ENCODE data around the gene VPS45.
"Not testable (repeated sequence)": the region's sequence is repeated elsewhere in the genome, so short reads cannot be mapped to it uniquely, and the experiment has no call there.

VPS45 gene

DNA sequence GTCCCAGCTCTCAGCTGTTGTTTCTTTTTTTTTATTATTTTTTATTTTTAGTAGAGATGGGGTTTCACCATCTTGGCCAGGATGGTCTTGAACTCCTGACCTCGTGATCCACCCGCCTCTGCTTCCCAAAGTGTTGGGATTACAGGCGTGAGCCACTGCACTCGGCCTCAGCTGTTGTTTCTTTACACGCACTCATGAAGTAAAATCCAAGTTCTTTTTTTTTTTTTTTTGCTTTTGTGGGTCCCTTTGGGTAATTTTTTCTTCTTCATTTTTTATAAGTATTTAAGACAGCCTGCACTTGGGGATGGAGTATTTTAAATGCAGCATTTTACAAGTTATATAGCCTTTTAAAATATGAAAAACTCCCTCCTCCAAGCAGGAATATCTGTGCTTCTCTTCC, 78.4 kb downstream of the VPS45 start:
- not testable (repeated sequence) for H3K4me1 ChIP-seq (ENCODE audit: control insufficient read depth, insufficient read depth, low read length); H3K9me3 ChIP-seq (ENCODE audit: control insufficient read depth, insufficient read depth, low read length); H3K27me3 ChIP-seq (ENCODE audit: control insufficient read depth, insufficient read depth, low read length); DNase-seq (ENCODE audit: low read depth, low spot score); H3K27ac ChIP-seq (ENCODE audit: low read length); H3K36me3 ChIP-seq (ENCODE audit: control insufficient read depth, insufficient read depth, low read length); H3K4me3 ChIP-seq (ENCODE audit: low read length)
- WGBS (ENCODE audit: insufficient coverage, insufficient read length) = no CpG with 5 or more reads among the region's 5 CpGs

DNA sequence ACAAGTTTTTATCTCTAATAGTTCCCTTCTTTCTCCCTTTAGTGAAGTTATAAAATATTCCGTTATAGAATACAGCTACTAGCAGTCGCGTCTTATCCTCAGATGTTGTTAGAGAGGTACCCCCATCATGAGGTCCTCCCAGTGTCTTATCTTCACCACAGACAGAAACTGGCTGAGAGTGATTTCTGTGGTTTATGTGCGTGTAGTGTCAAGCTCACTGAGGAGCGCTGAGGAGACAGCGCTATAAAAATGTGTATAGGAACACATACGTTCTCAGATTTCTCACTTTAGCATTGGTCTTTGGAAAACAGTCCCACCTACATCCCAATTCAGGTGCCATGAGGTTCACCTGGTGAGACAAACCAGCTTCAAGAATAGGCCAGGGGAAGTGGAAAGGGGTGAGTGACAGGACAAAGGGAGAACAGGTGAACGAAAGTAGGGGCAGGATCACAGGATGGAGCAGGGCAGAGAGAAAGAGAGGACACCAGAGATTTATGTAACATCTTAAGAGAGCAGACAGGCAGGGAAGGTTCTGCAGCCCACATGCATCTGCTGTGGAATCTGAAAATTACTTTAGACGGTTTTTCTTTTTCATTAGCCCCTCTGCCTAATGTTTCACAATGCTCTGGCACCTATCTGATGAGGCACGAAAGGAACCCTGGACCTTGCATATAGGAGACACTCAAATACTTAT, 79.4 kb downstream of the VPS45 start:
- H3K36me3 ChIP-seq (ENCODE audit: control insufficient read depth, insufficient read depth, low read length) = no peaks in the 10 kb centered on the region
- H3K27ac ChIP-seq (ENCODE audit: low read length) = no peak overlapping the region
- no peak overlapping the region for H3K4me3 ChIP-seq (ENCODE audit: low read length)
- no CpG with 5 or more reads among the region's 10 CpGs for WGBS (ENCODE audit: insufficient coverage, insufficient read length)
- no peaks in the 10 kb centered on the region for H3K9me3 ChIP-seq (ENCODE audit: control insufficient read depth, insufficient read depth, low read length)
- no peak for DNase-seq (ENCODE audit: low read depth, low spot score)
- H3K4me1 ChIP-seq (ENCODE audit: control insufficient read depth, insufficient read depth, low read length) = peaks cover 4% of the 10 kb centered on the region
- H3K27me3 ChIP-seq (ENCODE audit: control insufficient read depth, insufficient read depth, low read length) = no peaks in the 10 kb centered on the region

DNA sequence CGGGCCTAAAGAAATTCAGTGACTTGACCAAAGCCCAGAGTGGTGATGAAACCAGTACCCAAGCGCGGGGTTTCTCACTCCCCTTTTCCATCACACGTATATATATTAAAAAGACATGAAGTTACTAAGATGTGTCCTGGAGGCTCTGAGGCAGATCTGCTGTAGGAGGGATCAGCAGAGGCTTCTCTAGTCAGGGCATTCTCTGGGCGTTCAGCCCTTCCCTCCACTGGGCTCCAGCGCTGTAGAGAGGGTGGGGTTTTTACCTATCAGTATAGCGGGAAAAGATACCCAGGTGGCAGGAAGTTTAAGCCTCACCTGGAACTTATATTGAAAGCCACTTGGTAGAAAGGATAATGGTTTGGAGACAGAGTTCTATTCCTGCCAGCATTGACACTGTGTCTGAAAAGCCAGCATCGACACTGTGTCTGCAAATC, 81.3 kb downstream of the VPS45 start:
- Histone ChIP-seq H3K4me1 (ENCODE audit: control insufficient read depth, insufficient read depth, low read length) (peaks cover 4% of the 10 kb centered on the region), H3K4me3 (ENCODE audit: low read length) (peak overlapping the region; percentile 84; the same call in 1 of the 2 replicates), H3K27me3 (ENCODE audit: control insufficient read depth, insufficient read depth, low read length) (no peaks in the 10 kb centered on the region), H3K36me3 (ENCODE audit: control insufficient read depth, insufficient read depth, low read length) (peaks cover 3% of the 10 kb centered on the region; the same call in 1 of the 2 replicates), H3K27ac (ENCODE audit: low read length) (no peak overlapping the region), H3K9me3 (ENCODE audit: control insufficient read depth, insufficient read depth, low read length) (no peaks in the 10 kb centered on the region)
- no CpG with 5 or more reads among the region's 8 CpGs for WGBS (ENCODE audit: insufficient coverage, insufficient read length)
- DNase-seq (ENCODE audit: low read depth, low spot score) = no peak

DNA sequence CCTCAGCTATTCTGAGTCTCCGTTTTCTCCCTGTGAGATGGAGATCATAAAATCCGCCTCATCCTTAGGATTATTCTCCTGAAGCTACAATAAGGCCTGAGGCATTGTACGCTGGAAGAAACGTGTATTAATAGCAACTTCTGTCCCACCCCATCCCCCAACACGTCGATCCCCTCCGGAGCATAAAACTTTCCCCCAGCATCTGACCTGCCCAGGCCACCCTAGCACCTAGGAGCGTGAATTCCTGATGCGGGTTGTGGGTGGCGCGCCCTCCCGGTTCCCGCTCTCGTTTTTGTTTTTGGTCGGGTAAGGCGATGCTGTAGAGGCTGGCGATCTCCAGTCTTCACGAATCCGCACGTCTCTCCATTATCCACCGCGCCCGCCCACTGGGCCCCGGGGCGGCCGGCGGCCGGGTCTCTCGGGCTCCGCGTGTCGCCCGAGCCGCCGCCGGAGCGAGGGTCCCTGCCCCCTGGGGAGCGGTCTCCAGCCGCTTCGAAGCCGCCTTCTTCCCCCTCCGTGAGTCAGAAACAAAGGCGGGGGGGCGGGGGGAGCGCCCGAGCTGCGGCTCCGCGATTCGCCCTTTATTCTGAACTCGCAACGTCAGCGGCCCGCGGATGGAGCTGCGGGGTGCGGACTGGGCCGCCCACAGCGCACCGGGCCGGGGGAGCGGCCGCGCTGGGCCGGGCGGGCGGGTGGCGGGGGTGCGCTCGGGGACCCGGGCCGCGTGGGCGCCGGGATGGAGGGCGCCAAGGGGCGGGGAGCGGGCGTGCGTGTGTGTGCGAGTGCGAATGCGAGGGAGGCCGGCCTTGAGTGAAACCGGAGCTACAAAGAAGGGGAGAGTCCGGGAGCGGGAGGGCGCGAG, 81.9 kb downstream of the VPS45 start, which contains the start of gene PLEKHO1:
Gene PLEKHO1 (plus strand): TSS at position 646 of the 862 bp plus-strand sequence. CDS start 342 bp downstream, outside the sequence.
- no peak within 1 kb of the TSS for H3K27ac ChIP-seq (ENCODE audit: low read length)
- no peak for DNase-seq (ENCODE audit: low read depth, low spot score)

DNA sequence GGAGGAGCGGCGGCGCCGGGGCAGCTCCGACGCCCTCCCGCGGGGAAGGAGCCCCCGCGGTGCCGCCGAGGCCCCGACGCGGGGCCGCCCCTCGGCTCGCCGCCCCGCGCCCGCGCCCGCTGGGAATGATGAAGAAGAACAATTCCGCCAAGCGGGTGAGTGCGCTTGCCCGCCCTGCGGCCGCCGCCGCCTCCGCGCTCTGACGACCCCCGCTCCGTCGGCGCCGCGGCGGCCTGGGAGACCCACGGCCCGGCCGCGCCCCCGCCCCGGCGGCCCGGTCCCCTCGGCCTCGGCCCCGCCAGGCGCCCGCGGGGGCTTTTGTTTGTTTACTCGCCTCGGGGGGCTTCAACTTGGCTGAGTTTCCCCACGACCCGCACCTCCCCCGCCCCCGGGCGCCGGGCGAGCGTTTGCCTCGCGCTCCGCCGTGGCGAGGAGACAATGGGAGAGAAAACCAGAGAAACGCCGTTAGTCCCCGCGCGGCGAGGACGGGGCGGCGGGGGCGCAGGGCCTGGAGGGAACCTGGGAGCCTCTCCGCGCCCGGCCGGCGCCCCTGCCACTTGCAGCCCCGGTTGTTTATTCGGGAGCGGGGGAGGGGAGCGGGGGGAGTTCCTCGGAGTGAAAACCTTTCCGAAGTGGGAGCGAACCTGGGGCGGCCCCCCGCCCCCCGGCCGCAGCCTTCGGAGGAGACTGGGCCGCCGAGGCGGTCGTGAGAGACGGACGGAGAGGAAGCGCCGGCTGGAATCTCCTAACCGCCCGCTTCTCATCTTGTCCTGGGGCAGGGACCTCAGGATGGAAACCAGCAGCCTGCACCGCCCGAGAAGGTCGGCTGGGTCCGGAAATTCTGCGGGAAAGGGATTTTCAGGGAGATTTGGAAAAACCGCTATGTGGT, 82.8 kb downstream of the VPS45 start:
- Histone ChIP-seq H3K36me3 (ENCODE audit: control insufficient read depth, insufficient read depth, low read length) (peaks cover 14% of the 10 kb centered on the region; the same call in 1 of the 2 replicates), H3K27me3 (ENCODE audit: control insufficient read depth, insufficient read depth, low read length) (no peaks in the 10 kb centered on the region), H3K4me1 (ENCODE audit: control insufficient read depth, insufficient read depth, low read length) (peaks cover 4% of the 10 kb centered on the region), H3K9me3 (ENCODE audit: control insufficient read depth, insufficient read depth, low read length) (no peaks in the 10 kb centered on the region), H3K27ac (ENCODE audit: low read length) (no peak overlapping the region), H3K4me3 (ENCODE audit: low read length) (peak overlapping the region; percentile 84)
- DNase-seq (ENCODE audit: low read depth, low spot score) = no peak
- WGBS (ENCODE audit: insufficient coverage, insufficient read length) = no CpG with 5 or more reads among the region's 114 CpGs

More for the DNA sequence above, 81.9 kb downstream of the VPS45 start, which contains the start of gene PLEKHO1:
- H3K27me3 ChIP-seq (ENCODE audit: control insufficient read depth, insufficient read depth, low read length) = no peaks in the 10 kb centered on the region
- WGBS (ENCODE audit: insufficient coverage, insufficient read length) = no CpG with 5 or more reads among the region's 89 CpGs
- H3K36me3 ChIP-seq (ENCODE audit: control insufficient read depth, insufficient read depth, low read length) = peaks cover 9% of the 10 kb centered on the region; the same call in 1 of the 2 replicates
- H3K9me3 ChIP-seq (ENCODE audit: control insufficient read depth, insufficient read depth, low read length) = no peaks in the 10 kb centered on the region
- peak within 1 kb of the TSS; percentile 84 for H3K4me3 ChIP-seq (ENCODE audit: low read length)
- H3K4me1 ChIP-seq (ENCODE audit: control insufficient read depth, insufficient read depth, low read length) = peaks cover 4% of the 10 kb centered on the region

DNA sequence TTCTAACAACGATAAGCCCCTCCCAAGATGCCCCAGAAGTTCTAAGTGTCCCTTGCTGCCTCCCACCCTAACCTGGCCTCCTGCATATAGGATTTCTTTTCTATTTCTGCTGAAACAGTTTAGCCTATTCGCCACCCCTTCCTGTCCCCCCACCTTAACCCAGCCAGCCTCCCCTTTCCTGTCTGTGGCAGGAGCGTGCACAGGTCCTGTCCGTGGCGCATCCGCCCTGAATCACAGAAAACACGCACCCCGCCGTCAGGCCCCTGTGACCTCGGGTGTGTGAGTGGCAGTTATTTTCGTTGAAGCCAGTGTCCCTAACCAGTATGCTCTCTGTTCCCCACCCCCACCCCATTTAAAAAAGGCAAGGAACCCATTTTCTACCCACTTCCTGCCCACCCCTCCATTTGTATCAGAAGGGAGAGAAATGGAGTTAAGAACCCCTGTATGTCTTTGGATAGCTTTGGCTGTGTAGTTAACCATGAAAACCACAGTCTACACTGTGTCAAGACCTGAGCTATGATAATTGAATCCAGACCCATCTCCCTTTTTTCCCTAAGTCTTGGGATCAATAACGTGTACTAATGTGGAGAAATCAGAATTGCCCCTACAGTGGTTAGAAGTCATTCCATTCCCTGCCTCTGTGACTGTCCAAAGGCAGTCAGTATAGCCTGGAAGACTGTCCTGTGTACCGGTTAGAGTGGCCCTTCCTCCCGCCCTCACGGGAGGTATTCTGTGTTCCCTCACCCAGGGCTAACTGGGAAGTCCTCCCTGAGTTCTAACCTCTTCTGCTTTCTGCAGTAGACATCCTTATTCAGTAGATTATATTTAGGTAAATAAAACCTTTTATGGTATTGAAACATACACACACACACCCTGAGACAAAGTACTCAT, 84.0 kb downstream of the VPS45 start:
- Histone ChIP-seq H3K4me3 (ENCODE audit: low read length) (peak overlapping the region; percentile 84), H3K9me3 (ENCODE audit: control insufficient read depth, insufficient read depth, low read length) (no peaks in the 10 kb centered on the region), H3K27ac (ENCODE audit: low read length) (no peak overlapping the region), H3K36me3 (ENCODE audit: control insufficient read depth, insufficient read depth, low read length) (peaks cover 16% of the 10 kb centered on the region; the same call in 1 of the 2 replicates), H3K27me3 (ENCODE audit: control insufficient read depth, insufficient read depth, low read length) (no peaks in the 10 kb centered on the region), H3K4me1 (ENCODE audit: control insufficient read depth, insufficient read depth, low read length) (peaks cover 4% of the 10 kb centered on the region)
- no peak for DNase-seq (ENCODE audit: low read depth, low spot score)
- WGBS (ENCODE audit: insufficient coverage, insufficient read length) = no CpG with 5 or more reads among the region's 15 CpGs

DNA sequence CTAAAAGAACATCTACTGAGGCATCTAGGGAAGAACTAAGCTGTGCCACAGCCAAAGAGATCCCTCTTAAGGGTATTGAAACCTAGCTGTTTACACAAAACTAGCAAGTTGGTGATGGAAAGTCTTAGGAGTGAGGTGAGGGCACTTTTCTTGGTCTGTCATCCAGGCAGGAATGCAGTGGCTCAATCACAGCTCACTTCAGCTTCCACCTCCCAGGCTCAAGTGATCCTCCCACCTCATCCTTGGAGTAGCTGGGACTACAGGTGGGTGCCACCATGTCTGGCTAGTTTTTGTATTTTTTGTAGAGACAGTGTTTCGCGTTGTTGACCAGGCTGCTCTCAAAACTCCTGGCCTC, 84.6 kb downstream of the VPS45 start:
- Histone ChIP-seq H3K36me3 (ENCODE audit: control insufficient read depth, insufficient read depth, low read length) (peaks cover 22% of the 10 kb centered on the region), H3K27me3 (ENCODE audit: control insufficient read depth, insufficient read depth, low read length) (no peaks in the 10 kb centered on the region), H3K4me1 (ENCODE audit: control insufficient read depth, insufficient read depth, low read length) (peaks cover 4% of the 10 kb centered on the region), H3K9me3 (ENCODE audit: control insufficient read depth, insufficient read depth, low read length) (no peaks in the 10 kb centered on the region), H3K4me3 (ENCODE audit: low read length) (no peak overlapping the region), H3K27ac (ENCODE audit: low read length) (no peak overlapping the region)
- DNase-seq (ENCODE audit: low read depth, low spot score) = no peak
- WGBS (ENCODE audit: insufficient coverage, insufficient read length) = no CpG with 5 or more reads among the region's 2 CpGs

DNA sequence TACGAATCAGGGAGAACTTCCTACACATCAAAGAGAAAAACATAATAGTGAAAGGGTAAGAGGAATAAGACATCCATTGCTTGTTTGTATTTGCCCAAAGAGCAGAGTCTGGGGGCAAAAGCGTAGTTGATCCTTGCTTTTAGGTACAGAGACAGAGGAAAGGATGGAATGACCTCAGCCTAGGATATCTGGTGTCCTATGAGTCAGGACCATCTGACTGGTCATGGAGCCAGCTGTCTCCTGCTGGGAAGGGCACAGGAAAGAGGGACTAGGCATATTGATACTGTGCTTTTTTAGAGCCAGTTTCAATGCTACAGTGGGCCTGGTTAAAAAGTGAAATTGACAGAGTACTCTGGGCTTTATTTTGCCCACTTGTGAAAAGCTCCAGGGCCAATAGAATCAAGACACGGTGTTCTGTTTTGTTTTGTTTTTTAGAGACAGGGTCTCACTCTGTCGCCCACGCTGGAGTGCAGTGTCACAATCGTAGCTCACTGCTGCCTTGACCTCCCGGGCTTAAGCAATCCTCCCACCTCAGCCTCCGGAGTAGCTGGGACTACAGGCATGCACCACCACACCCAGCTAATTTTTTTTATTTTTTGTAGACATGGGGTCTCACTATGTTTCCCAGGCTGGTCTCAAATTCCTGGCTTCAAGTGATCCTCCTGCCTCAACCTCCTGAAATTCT, 85.3 kb downstream of the VPS45 start:
- no CpG with 5 or more reads among the region's 8 CpGs for WGBS (ENCODE audit: insufficient coverage, insufficient read length)
- H3K27ac ChIP-seq (ENCODE audit: low read length) = no peak overlapping the region

DNA sequence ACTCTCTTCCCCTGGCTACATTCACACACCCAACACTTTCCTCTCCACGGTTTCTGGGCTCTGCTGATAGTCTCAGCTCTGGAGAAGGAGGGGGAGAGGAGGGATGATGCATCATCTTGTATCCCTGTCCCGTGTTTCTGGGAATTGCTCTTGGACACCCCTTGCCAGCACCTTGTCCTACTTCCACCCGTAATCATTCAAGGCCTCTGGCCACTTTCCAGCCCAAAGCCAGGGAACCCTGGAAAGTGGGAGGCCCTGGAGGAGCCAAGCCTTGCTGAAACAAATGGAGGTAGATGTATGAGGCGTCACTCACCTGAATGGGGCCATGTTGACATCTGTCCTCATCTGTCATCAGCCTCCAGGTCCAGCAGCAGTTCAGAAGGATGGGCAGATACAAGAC, 86.6 kb downstream of the VPS45 start:
- Histone ChIP-seq H3K27ac (ENCODE audit: low read length) (no peak overlapping the region), H3K4me3 (ENCODE audit: low read length) (no peak overlapping the region), H3K4me1 (ENCODE audit: control insufficient read depth, insufficient read depth, low read length) (peaks cover 3% of the 10 kb centered on the region), H3K36me3 (ENCODE audit: control insufficient read depth, insufficient read depth, low read length) (peaks cover 24% of the 10 kb centered on the region), H3K27me3 (ENCODE audit: control insufficient read depth, insufficient read depth, low read length) (no peaks in the 10 kb centered on the region), H3K9me3 (ENCODE audit: control insufficient read depth, insufficient read depth, low read length) (no peaks in the 10 kb centered on the region)
- WGBS (ENCODE audit: insufficient coverage, insufficient read length) = no CpG with 5 or more reads among the region's 4 CpGs
- no peak for DNase-seq (ENCODE audit: low read depth, low spot score)

More for the DNA sequence above, 85.3 kb downstream of the VPS45 start:
- Histone ChIP-seq H3K4me3 (ENCODE audit: low read length) (no peak overlapping the region), H3K27me3 (ENCODE audit: control insufficient read depth, insufficient read depth, low read length) (no peaks in the 10 kb centered on the region), H3K36me3 (ENCODE audit: control insufficient read depth, insufficient read depth, low read length) (peaks cover 22% of the 10 kb centered on the region), H3K4me1 (ENCODE audit: control insufficient read depth, insufficient read depth, low read length) (peaks cover 4% of the 10 kb centered on the region), H3K9me3 (ENCODE audit: control insufficient read depth, insufficient read depth, low read length) (no peaks in the 10 kb centered on the region)
- no peak for DNase-seq (ENCODE audit: low read depth, low spot score)
